HepG2 (cell line): ENCODE measurements around the gene GNAI2. TPM values are rescaled to one million over a fixed set of nuclear protein-coding genes. Genes with fewer than 3 reads are reported as not detected.

ENCODE experiments used
- AFF4 ChIP-seq: sonication (generic); formaldehyde crosslinking; IDR thresholded peaks from 2 replicates; pipeline ENCODE4 v1.4.0; 2020; ENCODE audit warnings: missing genetic modification reagents
- BORCS8-MEF2B ChIP-seq: sonication (generic); formaldehyde crosslinking; IDR thresholded peaks from 2 replicates; pipeline ENCODE4 v1.8.0; 2022; ENCODE audit warnings: mild to moderate bottlenecking, missing genetic modification reagents
- CAMTA2 ChIP-seq: sonication (generic); formaldehyde crosslinking; IDR thresholded peaks from 2 replicates; pipeline ENCODE4 v1.4.0; 2020; ENCODE audit warnings: mild to moderate bottlenecking, missing genetic modification reagents, borderline replicate concordance
- GFI1 ChIP-seq: sonication (generic); formaldehyde crosslinking; IDR thresholded peaks from 2 replicates; pipeline ENCODE4 v1.5.0; 2020; ENCODE audit warnings: missing genetic modification reagents, mild to moderate bottlenecking, borderline replicate concordance
- HOXA9 ChIP-seq: sonication (generic); formaldehyde crosslinking; IDR thresholded peaks from 2 replicates; pipeline ENCODE4 v1.8.1; 2022; ENCODE audit warnings: missing genetic modification reagents, mild to moderate bottlenecking, moderate library complexity, borderline replicate concordance
- KDM4B ChIP-seq: sonication (generic); formaldehyde crosslinking; IDR thresholded peaks from 2 replicates; pipeline ENCODE4 v1.4.0; 2020; ENCODE audit warnings: missing genetic modification reagents
- MED8 ChIP-seq: sonication (generic); formaldehyde crosslinking; IDR thresholded peaks from 2 replicates; pipeline ENCODE4 v1.8.1; 2023; ENCODE audit warnings: mild to moderate bottlenecking, missing genetic modification reagents; ENCODE audit not compliant: insufficient replicate concordance
- MTF1 ChIP-seq: sonication (generic); formaldehyde crosslinking; IDR thresholded peaks from 2 replicates; pipeline ENCODE4 v1.5.0; 2020; ENCODE audit warnings: missing genetic modification reagents
- NR2C2 ChIP-seq: sonication (generic); formaldehyde crosslinking; IDR thresholded peaks from 2 replicates; pipeline ENCODE4 v1.4.0; 2020; ENCODE audit warnings: missing genetic modification reagents, mild to moderate bottlenecking, moderate library complexity, borderline replicate concordance
- PRMT3 ChIP-seq: sonication (generic); formaldehyde crosslinking; IDR thresholded peaks from 2 replicates; pipeline ENCODE4 v1.8.1; 2022; ENCODE audit warnings: low read depth, mild to moderate bottlenecking, moderate library complexity, missing genetic modification reagents, borderline replicate concordance
- RBM39 ChIP-seq: fragments of 200-400 bp; formaldehyde crosslinking; IDR thresholded peaks from one replicate; pipeline ENCODE4 v1.6.1; 2018; ENCODE audit warnings: antibody characterized with exemption, mild to moderate bottlenecking, low read depth, low read length; ENCODE audit not compliant: poor library complexity, severe bottlenecking
- ZMYM4 ChIP-seq: sonication (generic); formaldehyde crosslinking; IDR thresholded peaks from 2 replicates; pipeline ENCODE4 v1.8.1; 2023; ENCODE audit warnings: mild to moderate bottlenecking, missing genetic modification reagents
- ZNF205 ChIP-seq: IDR thresholded peaks from 2 replicates; pipeline ENCODE4 v1.6.1; 2018; ENCODE audit warnings: missing biosample characterization, missing genetic modification reagents
- ZNF235 ChIP-seq: sonication (generic); formaldehyde crosslinking; IDR thresholded peaks from 2 replicates; pipeline ENCODE4 v1.8.1; 2023; ENCODE audit warnings: mild to moderate bottlenecking, missing genetic modification reagents, borderline replicate concordance
- ZNF451 ChIP-seq: sonication (generic); formaldehyde crosslinking; IDR thresholded peaks from 2 replicates; pipeline ENCODE4 v1.5.0; 2020; ENCODE audit warnings: mild to moderate bottlenecking, missing genetic modification reagents
- ZNF577 ChIP-seq: sonication (generic); formaldehyde crosslinking; IDR thresholded peaks from 2 replicates; pipeline ENCODE4 v1.4.0; 2020; ENCODE audit warnings: mild to moderate bottlenecking, low read depth, missing genetic modification reagents, borderline replicate concordance
- ZNF788 ChIP-seq: sonication (generic); formaldehyde crosslinking; IDR thresholded peaks from 2 replicates; pipeline ENCODE4 v1.5.0; 2020; ENCODE audit warnings: mild to moderate bottlenecking, missing genetic modification reagents, borderline replicate concordance
- polyA plus RNA-seq, 8 experiments: library from polyadenylated mRNA; depleted of rRNA in 3 of 8; stranded (reverse) in 7 of 8; unstranded in 1 of 8; fragments of >200 nt; fragmentation: Illumina TruSeq in 4 of 8; extraction: Trizol in 4 of 8; gene quantifications; 2 replicates each; pipeline versions ENCODE4 v1.2.1 to v1.2.3, GENCODE V29; 2011 to 2016; ENCODE audit warnings: low read depth in 4 of 8, missing spikeins in 1 of 8, mixed read lengths in 1 of 8; ENCODE audit not compliant: insufficient read depth in 1 of 8
- total RNA-seq, 5 experiments: library from RNA; depleted of rRNA; stranded (reverse); fragments of >200 nt; fragmentation: Illumina TruSeq; extraction: Trizol; gene quantifications; 2 replicates each; pipeline ENCODE4 v1.2.3, GENCODE V29; 2016; ENCODE audit warnings: low read depth in 1 of 5
- TF ChIP-seq, protein P1 (sequence below), 2 experiments: sonication (generic) in 1 of 2; formaldehyde crosslinking in 1 of 2; IDR thresholded peaks; 2 replicates each; pipeline versions ENCODE4 v1.4.0 to v1.6.1; 2018 to 2020; ENCODE audit warnings: missing genetic modification reagents in 2 of 2, borderline replicate concordance in 1 of 2, low read depth in 1 of 2, mild to moderate bottlenecking in 1 of 2, missing biosample characterization in 1 of 2
- TF ChIP-seq, protein P2 (sequence below): sonication (generic); formaldehyde crosslinking; IDR thresholded peaks from 2 replicates; pipeline ENCODE4 v1.8.1; 2023; ENCODE audit warnings: mild to moderate bottlenecking, missing genetic modification reagents
- TF ChIP-seq, protein P3 (sequence below): sonication (generic); formaldehyde crosslinking; IDR thresholded peaks from 2 replicates; pipeline ENCODE4 v1.4.0; 2020; ENCODE audit warnings: missing genetic modification reagents

Gene GNAI2
- total and polyA plus RNA-seq, 2 of the 13 experiments (the other 11 are each of a cell fraction or from before 2014, with no cell fraction given), result 51.1 to 66.2 TPM

GRCh38 chr3:50303013-50303815 is 67.2 kb downstream of the GNAI2 start, which contains the start of gene HYAL1 (continued):
- TF ChIP-seq, protein P1, sequence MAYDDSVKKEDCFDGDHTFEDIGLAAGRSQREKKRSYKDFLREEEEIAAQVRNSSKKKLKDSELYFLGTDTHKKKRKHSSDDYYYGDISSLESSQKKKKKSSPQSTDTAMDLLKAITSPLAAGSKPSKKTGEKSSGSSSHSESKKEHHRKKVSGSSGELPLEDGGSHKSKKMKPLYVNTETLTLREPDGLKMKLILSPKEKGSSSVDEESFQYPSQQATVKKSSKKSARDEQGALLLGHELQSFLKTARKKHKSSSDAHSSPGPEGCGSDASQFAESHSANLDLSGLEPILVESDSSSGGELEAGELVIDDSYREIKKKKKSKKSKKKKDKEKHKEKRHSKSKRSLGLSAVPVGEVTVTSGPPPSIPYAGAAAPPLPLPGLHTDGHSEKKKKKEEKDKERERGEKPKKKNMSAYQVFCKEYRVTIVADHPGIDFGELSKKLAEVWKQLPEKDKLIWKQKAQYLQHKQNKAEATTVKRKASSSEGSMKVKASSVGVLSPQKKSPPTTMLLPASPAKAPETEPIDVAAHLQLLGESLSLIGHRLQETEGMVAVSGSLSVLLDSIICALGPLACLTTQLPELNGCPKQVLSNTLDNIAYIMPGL (CRISPR knock-in tag; IDR thresholded peaks at IDR 0.05; ENCODE audit: borderline replicate concordance in 1 of 2, low read depth in 1 of 2), result peak; percentile 82 to 93
- TF ChIP-seq ZNF788 (CRISPR knock-in tag) (peak; percentile 80; the same call in 1 of the 2 replicates), MTF1 (CRISPR knock-in tag) (0 out of 2 replicates have a peak, but pooled peaks have one; percentile 27), AFF4 (CRISPR knock-in tag) (peak; percentile 77; the same call in 1 of the 2 replicates), RBM39 (peak; percentile 62), HOXA9 (CRISPR knock-in tag) (no peak), MED8 (CRISPR knock-in tag) (peak; percentile 49), GFI1 (CRISPR knock-in tag) (peak; percentile 90), CAMTA2 (CRISPR knock-in tag) (peak; percentile 81; the same call in 1 of the 2 replicates), NR2C2 (peak; percentile 67; the same call in 1 of the 2 replicates), ZNF577 (CRISPR knock-in tag) (no peak), KDM4B (CRISPR knock-in tag) (0 out of 2 replicates have a peak, but pooled peaks have one; percentile 28), ZNF205 (no peak; the same call in 1 of the 2 replicates), BORCS8-MEF2B (CRISPR knock-in tag) (peak; percentile 84), ZNF451 (CRISPR knock-in tag) (no peak), PRMT3 (CRISPR knock-in tag) (peak; percentile 52), ZMYM4 (peak; percentile 53; the same call in 1 of the 2 replicates), ZNF235 (peak; percentile 66; the same call in 1 of the 2 replicates)
- TF ChIP-seq, protein P2, sequence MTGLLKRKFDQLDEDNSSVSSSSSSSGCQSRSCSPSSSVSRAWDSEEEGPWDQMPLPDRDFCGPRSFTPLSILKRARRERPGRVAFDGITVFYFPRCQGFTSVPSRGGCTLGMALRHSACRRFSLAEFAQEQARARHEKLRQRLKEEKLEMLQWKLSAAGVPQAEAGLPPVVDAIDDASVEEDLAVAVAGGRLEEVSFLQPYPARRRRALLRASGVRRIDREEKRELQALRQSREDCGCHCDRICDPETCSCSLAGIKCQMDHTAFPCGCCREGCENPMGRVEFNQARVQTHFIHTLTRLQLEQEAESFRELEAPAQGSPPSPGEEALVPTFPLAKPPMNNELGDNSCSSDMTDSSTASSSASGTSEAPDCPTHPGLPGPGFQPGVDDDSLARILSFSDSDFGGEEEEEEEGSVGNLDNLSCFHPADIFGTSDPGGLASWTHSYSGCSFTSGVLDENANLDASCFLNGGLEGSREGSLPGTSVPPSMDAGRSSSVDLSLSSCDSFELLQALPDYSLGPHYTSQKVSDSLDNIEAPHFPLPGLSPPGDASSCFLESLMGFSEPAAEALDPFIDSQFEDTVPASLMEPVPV (CRISPR knock-in tag), result peak; percentile 88
- TF ChIP-seq, protein P3, sequence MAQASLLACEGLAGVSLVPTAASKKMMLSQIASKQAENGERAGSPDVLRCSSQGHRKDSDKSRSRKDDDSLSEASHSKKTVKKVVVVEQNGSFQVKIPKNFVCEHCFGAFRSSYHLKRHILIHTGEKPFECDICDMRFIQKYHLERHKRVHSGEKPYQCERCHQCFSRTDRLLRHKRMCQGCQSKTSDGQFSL (CRISPR knock-in tag), result 0 out of 2 replicates have a peak, but pooled peaks have one; percentile 29
